ENCODE measurements around the gene ATF7IP2. TPM values are rescaled to one million over a fixed set of nuclear protein-coding genes. Genes with fewer than 3 reads are reported as not detected.
A peak's percentile ranks its signal among the peaks of the same experiment; 100 is the strongest.

Gene ATF7IP2
- total and polyA plus RNA-seq, 2 of the 13 experiments (the other 11 are each of a cell fraction or from before 2014, with no cell fraction given) = 117 to 217 TPM

- TF ChIP-seq NR0B2 (CRISPR knock-in tag; IDR thresholded peaks at IDR 0.05) (no peak), ZSCAN5A (CRISPR knock-in tag; IDR thresholded peaks at IDR 0.05; ENCODE audit: borderline replicate concordance) (no peak; the same call in 1 of the 2 replicates), YEATS4 (CRISPR knock-in tag; IDR thresholded peaks at IDR 0.05; ENCODE audit: borderline replicate concordance) (no peak), ZSCAN21 (CRISPR knock-in tag; IDR thresholded peaks at IDR 0.05; ENCODE audit: borderline replicate concordance) (no peak), THAP9 (CRISPR knock-in tag; IDR thresholded peaks at IDR 0.05; ENCODE audit: borderline replicate concordance) (no peak), ZNF572 (CRISPR knock-in tag; IDR thresholded peaks at IDR 0.05) (no peak; the same call in 1 of the 2 replicates), TMF1 (CRISPR knock-in tag; IDR thresholded peaks at IDR 0.05; ENCODE audit: low read depth) (0 out of 2 replicates have a peak, but pooled peaks have one; percentile 56), MLLT10 (CRISPR knock-in tag; IDR thresholded peaks at IDR 0.05) (no peak), ZSCAN30 (CRISPR knock-in tag; IDR thresholded peaks at IDR 0.05) (no peak), PAWR (CRISPR knock-in tag; IDR thresholded peaks at IDR 0.05; ENCODE audit: borderline replicate concordance) (no peak), ZNF775 (CRISPR knock-in tag; IDR thresholded peaks at IDR 0.05; ENCODE audit: borderline replicate concordance) (no peak), SNAPC2 (CRISPR knock-in tag; IDR thresholded peaks at IDR 0.05) (0 out of 2 replicates have a peak, but pooled peaks have one; percentile 44), ZNF326 (CRISPR knock-in tag; IDR thresholded peaks at IDR 0.05; ENCODE audit: borderline replicate concordance) (no peak), ZNF256 (CRISPR knock-in tag; conservative IDR thresholded peaks at IDR 0.05) (no peak), SALL2 (CRISPR knock-in tag; IDR thresholded peaks at IDR 0.05) (no peak; the same call in 1 of the 2 replicates), PLRG1 (conservative IDR thresholded peaks at IDR 0.05) (no peak), CENPT (CRISPR knock-in tag; IDR thresholded peaks at IDR 0.05; ENCODE audit: low read depth) (no peak), SPEN (CRISPR knock-in tag; IDR thresholded peaks at IDR 0.05; ENCODE audit: low read depth) (no peak)
Measured at GRCh38 chr16:10453159-10453510, 67.3 kb downstream of the ATF7IP2 start (continued).
